ENCODE data around the gene FOXF2. TPM values are rescaled to one million over a fixed set of nuclear protein-coding genes. Genes with fewer than 3 reads are reported as not detected.

The FOXF2 gene
- total and polyA plus RNA-seq, 10 of the 15 experiments (the other 5 are each of a cell fraction or from before 2014, with no cell fraction given) = not detected

- no peak for DNase-seq (ENCODE audit: low read depth, low spot score)
- intact Hi-C loops (cut with micrococcal nuclease; ENCODE audit: unreplicated experiment) = no loop called here
- no peak for ATAC-seq
- no peak overlapping the region for H2AFZ ChIP-seq (ENCODE audit: control insufficient read depth, low read depth, low read length)
- ChIA-PET POLR2A (no interaction called here), RAD21 (ENCODE audit: unreplicated experiment) (no interaction called here), CTCF (no interaction called here), SMC1A (ENCODE audit: uncharacterized antibody, unreplicated experiment) (no interaction called here)
- BruUV-seq (replicated peaks) = no TSS peak
- WGBS (ENCODE audit: insufficient coverage, insufficient replicate concordance, low lambda C conversion rate, missing lambda C conversion rate) = 7% methylated on average over 2 of the region's 2 CpGs
- H3K4me1 ChIP-seq (ENCODE audit: control insufficient read depth, insufficient read depth, low read length) = no peaks in the 10 kb centered on the region
- H3K27ac ChIP-seq (ENCODE audit: control insufficient read depth, insufficient read depth) = no peak overlapping the region
- in situ Hi-C loops (cut with MboI) = no loop called here
- H3K4me2 ChIP-seq (ENCODE audit: control insufficient read depth, insufficient read depth) = no peak overlapping the region
- H3K9ac ChIP-seq (ENCODE audit: control insufficient read depth, insufficient read depth, low read length) = no peak overlapping the region
- H4K20me1 ChIP-seq (ENCODE audit: control insufficient read depth, insufficient read depth) = no peaks in the 10 kb centered on the region
- no peaks in the 10 kb centered on the region for H3K79me2 ChIP-seq (ENCODE audit: control insufficient read depth, insufficient read depth, low read length)
- H3K4me3 ChIP-seq = no peak overlapping the region
- TF ChIP-seq ZBTB4 (CRISPR knock-in tag; IDR thresholded peaks at IDR 0.05) = no peak
- no peak for FAIRE-seq
- H3K27me3 ChIP-seq (replicated peaks in 1 of 2; ENCODE audit: control insufficient read depth in 2 of 2, insufficient read depth in 2 of 2, low read length in 1 of 2) = peaks cover 0 to 3% of the 10 kb centered on the region in 2 experiments; a peak in 3 of 4 replicates
- no peaks in the 10 kb centered on the region for H3K9me3 ChIP-seq (replicated peaks; ENCODE audit: control insufficient read depth, insufficient read depth, low read length)
- H3K36me3 ChIP-seq (ENCODE audit: control insufficient read depth in 2 of 2, insufficient read depth in 2 of 2, low read length in 1 of 2) = no peaks in the 10 kb centered on the region
Measured at GRCh38 chr6:1402868-1403267, 13.5 kb downstream of the FOXF2 start.

- no peak for DNase-seq (ENCODE audit: low read depth, low spot score)
- CTCF ChIA-PET = no interaction called here
- Histone ChIP-seq H3K27me3 (replicated peaks in 1 of 2; ENCODE audit: control insufficient read depth in 2 of 2, insufficient read depth in 2 of 2, low read length in 1 of 2) (peaks cover 0 to 3% of the 10 kb centered on the region in 2 experiments; a peak in 3 of 4 replicates), H3K9me3 (replicated peaks; ENCODE audit: control insufficient read depth, insufficient read depth, low read length) (no peaks in the 10 kb centered on the region), H3K9ac (ENCODE audit: control insufficient read depth, insufficient read depth, low read length) (no peak overlapping the region), H2AFZ (ENCODE audit: control insufficient read depth, low read depth, low read length) (no peak overlapping the region), H4K20me1 (ENCODE audit: control insufficient read depth, insufficient read depth) (no peaks in the 10 kb centered on the region), H3K36me3 (ENCODE audit: control insufficient read depth in 2 of 2, insufficient read depth in 2 of 2, low read length in 1 of 2) (no peaks in the 10 kb centered on the region), H3K4me2 (ENCODE audit: control insufficient read depth, insufficient read depth) (no peak overlapping the region), H3K27ac (ENCODE audit: control insufficient read depth, insufficient read depth) (no peak overlapping the region), H3K4me3 (no peak overlapping the region), H3K4me1 (ENCODE audit: control insufficient read depth, insufficient read depth, low read length) (no peaks in the 10 kb centered on the region), H3K79me2 (ENCODE audit: control insufficient read depth, insufficient read depth, low read length) (no peaks in the 10 kb centered on the region)
- WGBS (ENCODE audit: insufficient coverage, insufficient replicate concordance, low lambda C conversion rate, missing lambda C conversion rate) = 56% methylated on average over 12 of the region's 12 CpGs
- no TSS peak for BruUV-seq (replicated peaks)
- POLR2A ChIA-PET = no interaction called here
- in situ Hi-C loops (cut with MboI) = no loop called here
- no peak for ATAC-seq
- RAD21 ChIA-PET (ENCODE audit: unreplicated experiment) = no interaction called here
- FAIRE-seq = no peak
- SMC1A ChIA-PET (ENCODE audit: uncharacterized antibody, unreplicated experiment) = no interaction called here
- intact Hi-C loops (cut with micrococcal nuclease; ENCODE audit: unreplicated experiment) = no loop called here
- TF ChIP-seq IRF3 (IDR thresholded peaks at IDR 0.05) = no peak
- no peak for TF ChIP-seq RUNX3 (IDR thresholded peaks at IDR 0.05; ENCODE audit: low read length)
- no peak for TF ChIP-seq CEBPB (IDR thresholded peaks at IDR 0.05; ENCODE audit: borderline replicate concordance in 1 of 2, low read depth in 2 of 2, low read length in 2 of 2)
- no peak for TF ChIP-seq ZSCAN29 (IDR thresholded peaks at IDR 0.05)
- TF ChIP-seq ZBED1 (IDR thresholded peaks at IDR 0.05; ENCODE audit: borderline replicate concordance) = no peak
- no peak for TF ChIP-seq MEF2B (IDR thresholded peaks at IDR 0.05; ENCODE audit: partially characterized antibody, poor library complexity, severe bottlenecking)
- peak; percentile 49 for TF ChIP-seq BCL3 (IDR thresholded peaks at IDR 0.05; ENCODE audit: borderline replicate concordance, insufficient read depth, low read depth, low read length, poor library complexity, severe bottlenecking)
Measured at GRCh38 chr6:1403851-1404712, 14.7 kb downstream of the FOXF2 start.
